Kidney epithelial cell (primary cell): Measurements from ENCODE around the gene RAB1B. TPM values are rescaled to one million over a fixed set of nuclear protein-coding genes. Genes with fewer than 3 reads are reported as not detected.

Source experiments
- DNase-seq: peaks from one replicate; pipeline ENCODE4 v3.0.0-alpha.2; 2010; ENCODE audit warnings: low read depth
- H3K27me3 ChIP-seq: 2 replicates; pipeline ENCODE4 v1.6.0; 2011; ENCODE audit warnings: low read length; ENCODE audit not compliant: control insufficient read depth, insufficient read depth
- H3K36me3 ChIP-seq: 2 replicates; pipeline ENCODE4 v1.5.1; 2011; ENCODE audit warnings: low read length; ENCODE audit not compliant: control insufficient read depth, insufficient read depth
- H3K4me3 ChIP-seq: 2 replicates; pipeline ENCODE4 v1.5.1; 2011; ENCODE audit warnings: low read depth, mild to moderate bottlenecking, control low read depth, low read length
- CTCF ChIP-seq: IDR thresholded peaks from 2 replicates; pipeline ENCODE4 v1.5.1; 2011; ENCODE audit warnings: mild to moderate bottlenecking, moderate library complexity, low read length, control low read depth, inconsistent platforms; ENCODE audit not compliant: insufficient read depth, poor library complexity, severe bottlenecking
- total RNA-seq: library from RNA; depleted of rRNA; stranded (reverse); fragments of >200 nt; gene quantifications from 2 replicates; pipeline ENCODE4 v1.2.3, GENCODE V29; 2015

The RAB1B gene
- total RNA-seq, result 108 and 125 TPM in 2 replicates

DNA sequence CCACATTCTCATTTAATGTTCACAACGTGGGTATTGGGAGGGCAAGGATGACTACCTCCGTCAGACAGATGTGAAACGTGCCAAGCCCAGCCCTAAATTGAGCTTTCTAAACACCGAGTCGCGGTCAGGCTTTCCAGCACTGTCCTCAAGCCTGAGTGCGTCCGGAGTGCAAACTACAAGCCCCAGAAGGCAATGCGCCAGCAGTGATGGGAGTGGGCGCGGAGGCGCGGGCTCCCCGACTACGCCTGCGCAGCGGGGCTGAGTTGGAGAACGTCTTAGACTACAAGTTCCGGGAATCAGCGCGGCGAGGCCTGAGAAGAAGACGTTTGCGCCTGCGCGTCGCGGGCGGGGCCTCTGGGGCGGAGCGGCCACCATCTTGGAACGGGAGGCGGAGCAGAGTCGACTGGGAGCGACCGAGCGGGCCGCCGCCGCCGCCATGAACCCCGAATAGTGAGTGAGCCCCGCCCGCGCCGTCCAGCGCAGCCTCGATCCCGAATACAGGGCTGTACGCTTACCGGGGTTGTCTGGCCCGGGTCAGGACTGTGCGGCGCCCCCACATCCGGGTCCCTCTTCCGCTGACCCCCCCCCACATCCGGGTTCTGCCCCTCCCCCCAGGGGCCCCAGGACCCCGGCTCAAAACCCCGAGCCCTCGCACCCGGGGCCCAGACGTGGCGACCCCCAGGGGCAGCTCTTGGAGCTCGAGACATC is at the start of gene RAB1B:
TSS of gene RAB1B (plus strand) at position 396 of the 708 bp plus-strand sequence. CDS start at position 437, 41 bp downstream.
- no peak for TF ChIP-seq CTCF
- H3K4me3 ChIP-seq, result peak within 1 kb of the TSS; percentile 63
- no peaks in the 10 kb centered on the region for H3K27me3 ChIP-seq
- H3K36me3 ChIP-seq, result peaks cover 8% of the 10 kb centered on the region
- peak; percentile 94 for DNase-seq

DNA sequence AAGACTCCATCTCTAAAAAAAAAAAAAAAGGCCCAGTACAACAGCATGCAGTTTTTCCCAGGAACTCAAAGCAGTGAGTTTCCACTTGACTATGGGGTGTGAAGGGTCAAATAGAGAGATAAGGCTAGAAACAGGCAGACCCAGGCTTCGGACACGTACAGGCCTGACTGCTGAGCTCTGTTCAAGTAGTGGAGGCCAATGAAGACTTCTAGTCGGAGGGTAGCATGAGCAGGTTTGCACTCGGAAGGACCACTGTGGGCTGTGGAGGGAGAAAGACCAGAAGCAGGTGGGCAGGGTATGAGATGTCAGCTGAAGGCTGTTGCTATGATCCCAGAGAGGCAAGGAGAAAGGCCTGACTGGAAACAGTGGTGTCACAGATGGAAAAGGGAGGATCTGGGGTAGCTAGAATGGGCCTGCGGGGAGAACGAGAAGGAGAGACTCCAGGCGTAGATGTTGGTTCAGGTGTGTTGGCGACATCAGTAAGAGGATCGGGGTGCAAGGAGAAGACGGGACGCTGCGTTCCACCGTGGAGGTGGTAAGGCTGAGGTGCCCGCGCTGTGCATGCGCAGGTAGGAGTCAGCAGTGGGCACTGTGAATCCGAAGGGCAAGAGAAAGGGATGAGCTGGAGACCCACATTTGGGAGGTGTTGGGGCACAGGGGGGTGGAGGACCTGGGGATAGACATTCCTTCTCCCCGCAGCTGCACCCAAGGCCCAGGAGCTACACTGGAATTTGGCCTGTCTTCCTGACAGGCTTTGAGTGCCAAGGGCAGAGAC is 49.4 kb upstream of the RAB1B start:
- H3K4me3 ChIP-seq, result no peak overlapping the region
- TF ChIP-seq CTCF, result no peak
- H3K36me3 ChIP-seq, result peaks cover 3% of the 10 kb centered on the region
- H3K27me3 ChIP-seq, result no peaks in the 10 kb centered on the region
- no peak for DNase-seq

DNA sequence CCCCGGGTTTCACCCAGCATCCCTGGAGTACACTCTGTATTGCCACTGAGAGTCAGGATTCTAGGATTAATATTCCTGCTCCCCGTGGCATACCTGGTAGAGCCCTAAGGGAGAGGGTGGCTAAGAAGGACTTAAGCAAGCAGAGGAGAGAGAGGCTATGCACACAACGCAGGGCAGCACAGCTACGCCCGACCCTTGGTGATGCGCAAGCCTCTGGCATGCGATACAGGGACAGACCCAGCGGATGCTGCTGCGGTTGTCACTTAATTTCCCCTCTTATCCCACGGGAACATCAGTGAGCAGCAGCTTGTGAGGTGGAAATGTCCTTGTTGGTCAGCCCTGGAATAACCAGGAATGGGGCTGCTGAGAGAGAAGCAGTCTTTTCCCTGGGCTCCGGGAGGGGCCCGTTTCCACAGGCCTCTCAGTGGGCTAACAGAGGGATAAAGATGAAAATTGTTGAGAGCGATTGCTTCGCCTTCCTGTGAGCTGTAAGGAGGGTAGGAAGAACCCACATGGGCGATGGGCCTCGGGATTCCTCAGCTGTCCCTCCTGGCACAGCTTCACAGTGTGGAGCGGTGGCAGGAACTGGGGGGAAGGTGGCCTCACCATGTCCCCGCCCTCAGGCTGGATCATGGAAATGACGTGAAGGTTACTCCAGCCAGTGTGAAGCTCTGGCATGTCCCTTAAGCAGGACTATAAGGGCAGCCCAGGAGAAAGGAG is 48.4 kb upstream of the RAB1B start:
- no peak for TF ChIP-seq CTCF
- peaks cover 5% of the 10 kb centered on the region for H3K36me3 ChIP-seq

GRCh38 chr11:66220566-66220935 is 47.9 kb upstream of the RAB1B start:
- Histone ChIP-seq H3K36me3 (peaks cover 5% of the 10 kb centered on the region), H3K27me3 (no peaks in the 10 kb centered on the region), H3K4me3 (no peak overlapping the region)
- TF ChIP-seq CTCF, result no peak
- no peak for DNase-seq

More for the DNA sequence above, 48.4 kb upstream of the RAB1B start:
- DNase-seq, result no peak
- Histone ChIP-seq H3K4me3 (no peak overlapping the region), H3K27me3 (no peaks in the 10 kb centered on the region)

DNA sequence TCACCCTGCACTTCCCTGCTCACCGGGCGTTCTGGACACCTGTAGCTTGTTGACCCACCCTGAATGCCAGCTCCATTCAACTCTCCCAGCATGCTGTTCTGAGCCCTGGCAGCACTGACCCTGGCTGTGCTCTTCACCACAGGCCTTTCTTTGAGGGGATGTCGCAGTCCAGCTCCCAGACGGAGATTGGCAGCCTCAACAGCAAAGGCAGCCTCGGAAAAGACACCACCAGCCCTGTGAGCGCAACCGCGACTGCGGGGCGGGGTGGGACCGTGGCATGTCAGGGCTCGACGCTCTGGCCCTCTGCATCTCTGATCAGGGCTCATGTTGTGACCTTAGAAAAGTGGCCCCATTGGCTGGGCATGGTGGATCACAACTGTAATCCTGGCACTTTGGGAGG is 47.4 kb upstream of the RAB1B start:
- no peak overlapping the region for H3K4me3 ChIP-seq
- DNase-seq, result no peak
- no peak for TF ChIP-seq CTCF
- H3K27me3 ChIP-seq, result no peaks in the 10 kb centered on the region
- H3K36me3 ChIP-seq, result peaks cover 5% of the 10 kb centered on the region
